Measurements from ENCODE around the gene FAM89B.

DNA sequence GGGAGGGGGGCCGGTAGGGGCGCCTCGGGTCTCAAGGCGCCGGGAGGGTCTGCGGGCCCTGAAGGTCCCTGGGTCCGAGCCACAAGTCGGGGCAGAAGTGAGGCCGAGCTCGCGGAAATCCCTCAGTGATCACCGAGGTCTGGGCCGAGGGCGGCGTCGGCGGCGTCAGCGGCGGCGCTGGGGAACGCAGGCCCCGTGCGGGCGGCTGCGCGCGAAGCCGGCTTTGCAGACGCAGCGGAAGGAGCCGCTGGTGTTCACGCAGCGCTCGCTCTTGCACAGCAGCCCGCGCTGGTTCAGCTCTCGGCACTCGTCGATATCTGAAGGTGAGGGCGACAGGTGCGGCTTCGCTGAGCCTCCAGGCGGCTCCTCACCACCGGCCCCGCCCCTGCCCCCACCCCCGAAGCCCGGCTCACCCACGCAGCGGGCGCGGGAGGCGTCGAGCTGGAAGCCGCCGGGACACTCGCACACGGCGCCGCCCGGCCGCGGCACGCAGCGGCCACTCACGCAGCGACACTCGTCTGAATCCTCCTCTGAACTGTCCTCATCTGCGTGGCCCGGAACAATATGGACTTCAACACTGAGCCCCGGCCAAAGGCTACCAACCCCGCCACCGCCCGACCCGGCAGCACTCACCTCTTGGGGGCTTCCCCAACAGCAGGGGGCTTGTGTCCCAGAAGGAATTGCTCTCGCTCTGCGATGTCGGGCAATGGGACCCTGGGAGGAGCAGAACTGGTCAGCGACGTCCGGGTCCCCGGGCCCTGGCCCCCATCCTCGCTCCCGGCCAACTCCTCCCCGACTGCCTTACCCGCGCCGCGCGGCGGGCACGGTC is 33.2 kb upstream of the FAM89B start:
- TF ChIP-seq CTCF (conservative IDR thresholded peaks at IDR 0.05 in 1 of 2, IDR thresholded peaks at IDR 0.05 in 1 of 2; ENCODE audit: low read depth in 1 of 2, low read length in 2 of 2): no peak
- no peak for TF ChIP-seq EZH2 (IDR thresholded peaks at IDR 0.05; ENCODE audit: low read length, missing control alignments)

All from fibroblast of lung (primary cell).